HepG2 (cell line): Measurements from ENCODE around the gene HNRNPA2B1. TPM values are rescaled to one million over a fixed set of nuclear protein-coding genes. Genes with fewer than 3 reads are reported as not detected.

ENCODE experiments used
- ASH2L ChIP-seq: fragments of 300-600, 200-600 bp; sonication (generic); IDR thresholded peaks from 2 replicates; pipeline ENCODE4 v1.7.0; 2017; ENCODE audit warnings: low read depth, mild to moderate bottlenecking, moderate library complexity, mixed read lengths, low read length; ENCODE audit not compliant: insufficient read length
- ATRX ChIP-seq: sonication (generic); formaldehyde crosslinking; IDR thresholded peaks from 2 replicates; pipeline ENCODE4 v1.4.0; 2020; ENCODE audit warnings: missing genetic modification reagents, borderline replicate concordance
- BHLHE40 ChIP-seq: IDR thresholded peaks from 2 replicates; pipeline ENCODE4 v1.6.1; 2011; ENCODE audit warnings: low read length, improper control_type of control experiment
- CENPX ChIP-seq: sonication (generic); formaldehyde crosslinking; IDR thresholded peaks from 2 replicates; pipeline ENCODE4 v1.9.0; 2021; ENCODE audit warnings: mild to moderate bottlenecking, missing genetic modification reagents, moderate library complexity
- ETV5 ChIP-seq: IDR thresholded peaks from 2 replicates; pipeline ENCODE4 v1.6.1; 2018; ENCODE audit warnings: missing biosample characterization, missing genetic modification reagents, inconsistent platforms, borderline replicate concordance
- KDM3A ChIP-seq: IDR thresholded peaks from 2 replicates; pipeline ENCODE4 v1.6.1; 2018; ENCODE audit warnings: low read depth, missing compliant biosample characterization
- MIER2 ChIP-seq: IDR thresholded peaks from 2 replicates; pipeline ENCODE4 v1.6.1; 2016; ENCODE audit warnings: missing biosample characterization, missing genetic modification reagents
- RAD21 ChIP-seq: fragments of 450-650 bp; formaldehyde crosslinking; IDR thresholded peaks from 2 replicates; pipeline ENCODE4 v1.5.0; 2020; ENCODE audit warnings: mild to moderate bottlenecking
- REL ChIP-seq: sonication (generic); formaldehyde crosslinking; conservative IDR thresholded peaks from 2 replicates; pipeline ENCODE4 v1.8.0; 2022; ENCODE audit warnings: mild to moderate bottlenecking, missing genetic modification reagents, moderate library complexity
- RFX3 ChIP-seq: IDR thresholded peaks from 2 replicates; pipeline ENCODE4 v1.6.1; 2016; ENCODE audit warnings: missing biosample characterization, missing genetic modification reagents
- SP1 ChIP-seq, 2 experiments: fragments of 450-650 bp in 1 of 2; sonication (generic) in 1 of 2; formaldehyde crosslinking in 1 of 2; IDR thresholded peaks; 2 replicates each; pipeline versions ENCODE4 v1.4.0 to v1.6.1; 2016 to 2020; ENCODE audit warnings: missing genetic modification reagents in 1 of 2
- SPEN ChIP-seq: sonication (generic); formaldehyde crosslinking; IDR thresholded peaks from 2 replicates; pipeline ENCODE4 v1.5.1; 2020; ENCODE audit warnings: low read depth, mild to moderate bottlenecking, missing genetic modification reagents
- ZFP62 ChIP-seq: sonication (generic); formaldehyde crosslinking; IDR thresholded peaks from 2 replicates; pipeline ENCODE4 v1.4.0; 2020; ENCODE audit warnings: missing genetic modification reagents
- ZNF256 ChIP-seq: sonication (generic); formaldehyde crosslinking; conservative IDR thresholded peaks from 2 replicates; pipeline ENCODE4 v1.4.0; 2020; ENCODE audit warnings: missing genetic modification reagents
- ZNF644 ChIP-seq: IDR thresholded peaks from 2 replicates; pipeline ENCODE4 v1.6.1; 2016; ENCODE audit warnings: low read depth
- ZSCAN12 ChIP-seq: sonication (generic); formaldehyde crosslinking; IDR thresholded peaks from 2 replicates; pipeline ENCODE4 v1.9.0; 2021; ENCODE audit warnings: mild to moderate bottlenecking, missing genetic modification reagents
- polyA plus RNA-seq, 8 experiments: library from polyadenylated mRNA; depleted of rRNA in 3 of 8; stranded (reverse) in 7 of 8; unstranded in 1 of 8; fragments of >200 nt; fragmentation: Illumina TruSeq in 4 of 8; extraction: Trizol in 4 of 8; gene quantifications; 2 replicates each; pipeline versions ENCODE4 v1.2.1 to v1.2.3, GENCODE V29; 2011 to 2016; ENCODE audit warnings: low read depth in 4 of 8, missing spikeins in 1 of 8, mixed read lengths in 1 of 8; ENCODE audit not compliant: insufficient read depth in 1 of 8
- total RNA-seq, 5 experiments: library from RNA; depleted of rRNA; stranded (reverse); fragments of >200 nt; fragmentation: Illumina TruSeq; extraction: Trizol; gene quantifications; 2 replicates each; pipeline ENCODE4 v1.2.3, GENCODE V29; 2016; ENCODE audit warnings: low read depth in 1 of 5
- TF ChIP-seq, protein P1 (sequence below): fragments of 450-650 bp; IDR thresholded peaks from 2 replicates; pipeline ENCODE4 v1.6.1; 2017; ENCODE audit warnings: mild to moderate bottlenecking
- TF ChIP-seq, protein P2 (sequence below): sonication (generic); formaldehyde crosslinking; IDR thresholded peaks from 2 replicates; pipeline ENCODE4 v1.4.0; 2020; ENCODE audit warnings: mild to moderate bottlenecking, missing genetic modification reagents
- TF ChIP-seq, protein P3 (sequence below): sonication (generic); formaldehyde crosslinking; IDR thresholded peaks from 2 replicates; pipeline ENCODE4 v1.5.1; 2020; ENCODE audit warnings: missing genetic modification reagents, mild to moderate bottlenecking, borderline replicate concordance
- TF ChIP-seq, protein P4 (sequence below): sonication (generic); formaldehyde crosslinking; IDR thresholded peaks from 2 replicates; pipeline ENCODE4 v1.8.1; 2023; ENCODE audit warnings: mild to moderate bottlenecking, missing genetic modification reagents
- TF ChIP-seq, protein P5 (sequence below): sonication (generic); formaldehyde crosslinking; IDR thresholded peaks from 2 replicates; pipeline ENCODE4 v1.5.1; 2020; ENCODE audit warnings: missing genetic modification reagents, mild to moderate bottlenecking, borderline replicate concordance

HNRNPA2B1 gene
- total and polyA plus RNA-seq, 2 of the 13 experiments (the other 11 are each of a cell fraction or from before 2014, with no cell fraction given) = 193 to 412 TPM

DNA sequence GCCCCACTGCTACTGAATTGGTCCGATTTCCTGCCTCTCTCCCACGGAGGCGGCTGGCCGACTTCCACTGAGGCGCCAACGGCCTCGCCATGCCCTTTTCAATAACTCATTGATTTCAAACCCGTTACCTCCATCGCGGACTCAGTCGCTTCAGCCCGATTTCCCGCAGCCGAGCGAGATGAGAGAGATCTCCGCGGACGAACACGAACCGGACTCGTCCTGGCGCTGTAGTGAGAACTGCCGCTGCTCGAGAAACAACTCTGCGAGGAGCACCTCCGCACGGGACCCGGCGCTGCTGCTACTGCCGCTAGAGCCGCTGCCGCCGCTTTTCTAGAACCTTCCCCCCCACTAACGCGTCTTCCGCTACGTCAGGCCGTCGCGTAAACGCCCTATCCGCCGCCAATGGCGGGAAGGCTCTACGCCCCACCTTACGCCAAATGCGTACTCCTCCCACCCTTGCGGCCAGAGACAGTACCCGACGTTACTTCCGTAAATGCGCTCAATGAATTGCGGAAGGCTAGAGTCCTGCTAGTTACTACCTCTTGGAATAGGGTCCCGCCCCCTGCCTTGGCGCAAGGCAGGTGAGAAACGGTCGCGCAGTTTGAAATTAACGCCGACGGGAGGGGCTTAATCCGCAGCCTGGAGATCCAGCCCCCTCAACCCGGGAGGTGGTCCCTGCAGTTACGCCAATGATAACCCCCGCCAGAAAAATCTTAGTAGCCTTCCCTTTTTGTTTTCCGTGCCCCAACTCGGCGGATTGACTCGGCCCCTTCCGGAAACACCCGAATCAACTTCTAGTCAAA is at the start of gene HNRNPA2B1 (continued):
- TF ChIP-seq ASH2L = peak; percentile 19
- TF ChIP-seq, protein P1, sequence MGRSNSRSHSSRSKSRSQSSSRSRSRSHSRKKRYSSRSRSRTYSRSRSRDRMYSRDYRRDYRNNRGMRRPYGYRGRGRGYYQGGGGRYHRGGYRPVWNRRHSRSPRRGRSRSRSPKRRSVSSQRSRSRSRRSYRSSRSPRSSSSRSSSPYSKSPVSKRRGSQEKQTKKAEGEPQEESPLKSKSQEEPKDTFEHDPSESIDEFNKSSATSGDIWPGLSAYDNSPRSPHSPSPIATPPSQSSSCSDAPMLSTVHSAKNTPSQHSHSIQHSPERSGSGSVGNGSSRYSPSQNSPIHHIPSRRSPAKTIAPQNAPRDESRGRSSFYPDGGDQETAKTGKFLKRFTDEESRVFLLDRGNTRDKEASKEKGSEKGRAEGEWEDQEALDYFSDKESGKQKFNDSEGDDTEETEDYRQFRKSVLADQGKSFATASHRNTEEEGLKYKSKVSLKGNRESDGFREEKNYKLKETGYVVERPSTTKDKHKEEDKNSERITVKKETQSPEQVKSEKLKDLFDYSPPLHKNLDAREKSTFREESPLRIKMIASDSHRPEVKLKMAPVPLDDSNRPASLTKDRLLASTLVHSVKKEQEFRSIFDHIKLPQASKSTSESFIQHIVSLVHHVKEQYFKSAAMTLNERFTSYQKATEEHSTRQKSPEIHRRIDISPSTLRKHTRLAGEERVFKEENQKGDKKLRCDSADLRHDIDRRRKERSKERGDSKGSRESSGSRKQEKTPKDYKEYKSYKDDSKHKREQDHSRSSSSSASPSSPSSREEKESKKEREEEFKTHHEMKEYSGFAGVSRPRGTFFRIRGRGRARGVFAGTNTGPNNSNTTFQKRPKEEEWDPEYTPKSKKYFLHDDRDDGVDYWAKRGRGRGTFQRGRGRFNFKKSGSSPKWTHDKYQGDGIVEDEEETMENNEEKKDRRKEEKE = no peak
- TF ChIP-seq SPEN (CRISPR knock-in tag) = peak; percentile 60; the same call in 1 of the 2 replicates
- TF ChIP-seq RFX3 (CRISPR knock-in tag) = no peak
- peak; percentile 50; the same call in 1 of the 2 replicates for TF ChIP-seq REL
- TF ChIP-seq, protein P2, sequence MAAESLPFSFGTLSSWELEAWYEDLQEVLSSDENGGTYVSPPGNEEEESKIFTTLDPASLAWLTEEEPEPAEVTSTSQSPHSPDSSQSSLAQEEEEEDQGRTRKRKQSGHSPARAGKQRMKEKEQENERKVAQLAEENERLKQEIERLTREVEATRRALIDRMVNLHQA = no peak
- TF ChIP-seq MIER2 = 0 out of 2 replicates have a peak, but pooled peaks have one; percentile 68
- TF ChIP-seq ZSCAN12 (CRISPR knock-in tag) = peak; percentile 80; the same call in 1 of the 2 replicates
- TF ChIP-seq ZNF256 (CRISPR knock-in tag) = peak; percentile 90; the same call in 1 of the 2 replicates
- TF ChIP-seq, protein P3, sequence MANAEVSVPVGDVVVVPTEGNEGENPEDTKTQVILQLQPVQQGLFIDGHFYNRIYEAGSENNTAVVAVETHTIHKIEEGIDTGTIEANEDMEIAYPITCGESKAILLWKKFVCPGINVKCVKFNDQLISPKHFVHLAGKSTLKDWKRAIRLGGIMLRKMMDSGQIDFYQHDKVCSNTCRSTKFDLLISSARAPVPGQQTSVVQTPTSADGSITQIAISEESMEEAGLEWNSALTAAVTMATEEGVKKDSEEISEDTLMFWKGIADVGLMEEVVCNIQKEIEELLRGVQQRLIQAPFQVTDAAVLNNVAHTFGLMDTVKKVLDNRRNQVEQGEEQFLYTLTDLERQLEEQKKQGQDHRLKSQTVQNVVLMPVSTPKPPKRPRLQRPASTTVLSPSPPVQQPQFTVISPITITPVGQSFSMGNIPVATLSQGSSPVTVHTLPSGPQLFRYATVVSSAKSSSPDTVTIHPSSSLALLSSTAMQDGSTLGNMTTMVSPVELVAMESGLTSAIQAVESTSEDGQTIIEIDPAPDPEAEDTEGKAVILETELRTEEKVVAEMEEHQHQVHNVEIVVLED (CRISPR knock-in tag) = peak; percentile 95
- TF ChIP-seq, protein P4, sequence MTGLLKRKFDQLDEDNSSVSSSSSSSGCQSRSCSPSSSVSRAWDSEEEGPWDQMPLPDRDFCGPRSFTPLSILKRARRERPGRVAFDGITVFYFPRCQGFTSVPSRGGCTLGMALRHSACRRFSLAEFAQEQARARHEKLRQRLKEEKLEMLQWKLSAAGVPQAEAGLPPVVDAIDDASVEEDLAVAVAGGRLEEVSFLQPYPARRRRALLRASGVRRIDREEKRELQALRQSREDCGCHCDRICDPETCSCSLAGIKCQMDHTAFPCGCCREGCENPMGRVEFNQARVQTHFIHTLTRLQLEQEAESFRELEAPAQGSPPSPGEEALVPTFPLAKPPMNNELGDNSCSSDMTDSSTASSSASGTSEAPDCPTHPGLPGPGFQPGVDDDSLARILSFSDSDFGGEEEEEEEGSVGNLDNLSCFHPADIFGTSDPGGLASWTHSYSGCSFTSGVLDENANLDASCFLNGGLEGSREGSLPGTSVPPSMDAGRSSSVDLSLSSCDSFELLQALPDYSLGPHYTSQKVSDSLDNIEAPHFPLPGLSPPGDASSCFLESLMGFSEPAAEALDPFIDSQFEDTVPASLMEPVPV (CRISPR knock-in tag) = peak; percentile 84
- no peak for TF ChIP-seq SP1 (IDR thresholded peaks at IDR 0.05)
- TF ChIP-seq SP1 (CRISPR knock-in tag; IDR thresholded peaks at IDR 0.05) = peak; percentile 69
- TF ChIP-seq BHLHE40 = no peak
- peak; percentile 45; the same call in 1 of the 2 replicates for TF ChIP-seq ETV5 (CRISPR knock-in tag)
- no peak for TF ChIP-seq ZFP62 (CRISPR knock-in tag)
- no peak for TF ChIP-seq CENPX
- TF ChIP-seq RAD21 (CRISPR knock-in tag) = peak; percentile 33; the same call in 1 of the 2 replicates
- TF ChIP-seq, protein P5, sequence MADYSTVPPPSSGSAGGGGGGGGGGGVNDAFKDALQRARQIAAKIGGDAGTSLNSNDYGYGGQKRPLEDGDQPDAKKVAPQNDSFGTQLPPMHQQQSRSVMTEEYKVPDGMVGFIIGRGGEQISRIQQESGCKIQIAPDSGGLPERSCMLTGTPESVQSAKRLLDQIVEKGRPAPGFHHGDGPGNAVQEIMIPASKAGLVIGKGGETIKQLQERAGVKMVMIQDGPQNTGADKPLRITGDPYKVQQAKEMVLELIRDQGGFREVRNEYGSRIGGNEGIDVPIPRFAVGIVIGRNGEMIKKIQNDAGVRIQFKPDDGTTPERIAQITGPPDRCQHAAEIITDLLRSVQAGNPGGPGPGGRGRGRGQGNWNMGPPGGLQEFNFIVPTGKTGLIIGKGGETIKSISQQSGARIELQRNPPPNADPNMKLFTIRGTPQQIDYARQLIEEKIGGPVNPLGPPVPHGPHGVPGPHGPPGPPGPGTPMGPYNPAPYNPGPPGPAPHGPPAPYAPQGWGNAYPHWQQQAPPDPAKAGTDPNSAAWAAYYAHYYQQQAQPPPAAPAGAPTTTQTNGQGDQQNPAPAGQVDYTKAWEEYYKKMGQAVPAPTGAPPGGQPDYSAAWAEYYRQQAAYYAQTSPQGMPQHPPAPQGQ (CRISPR knock-in tag) = no peak; the same call in 1 of the 2 replicates
- peak; percentile 63; the same call in 1 of the 2 replicates for TF ChIP-seq KDM3A (CRISPR knock-in tag)
- no peak for TF ChIP-seq ATRX (CRISPR knock-in tag)
- no peak for TF ChIP-seq ZNF644 (CRISPR knock-in tag)
